Gastrocnemius medialis (tissue), 4 donors: ENCODE results near the gene MAPK11. TPM values are rescaled to one million over a fixed set of nuclear protein-coding genes. Genes with fewer than 3 reads are reported as not detected.

Source experiments
- ATAC-seq, 2 donors: fragments of 150-250 bp; one replicate each; pipeline ENCODE4 v1.9.1; 2016
- DNase-seq, 2 donors: peaks; one replicate each; pipeline ENCODE4 v3.0.0-alpha.2; 2019
- H3K27ac ChIP-seq, 4 donors: fragments of 200-600 bp; sonication (generic); 1 replicate in 1 of 4; 2 replicates in 3 of 4; pipeline ENCODE4 v1.5.1; 2016 to 2018; ENCODE audit warnings: mild to moderate bottlenecking in 2 of 4, moderate library complexity in 1 of 4
- H3K27me3 ChIP-seq, 3 donors: fragments of 200-600 bp; sonication (generic) in 2 of 3; 1 replicate in 1 of 3; 2 replicates in 2 of 3; pipeline versions ENCODE4 v1.5.1 to v1.6.0; 2016 to 2019; ENCODE audit warnings: mild to moderate bottlenecking in 1 of 3, moderate library complexity in 1 of 3
- H3K36me3 ChIP-seq, 2 donors: fragments of 200-600 bp; sonication (generic) in 1 of 2; one replicate each; pipeline ENCODE4 v1.5.1; 2017 to 2018
- H3K4me1 ChIP-seq, 2 donors: fragments of 200-600 bp; sonication (generic) in 1 of 2; one replicate each; pipeline ENCODE4 v1.5.1; 2016 to 2017; ENCODE audit warnings: mild to moderate bottlenecking in 2 of 2
- H3K4me3 ChIP-seq, 4 donors: fragments of 200-600 bp; sonication (generic) in 3 of 4; 1 replicate in 1 of 4; 2 replicates in 3 of 4; pipeline ENCODE4 v1.5.1; 2016 to 2019; ENCODE audit warnings: mild to moderate bottlenecking in 2 of 4
- H3K9me3 ChIP-seq, 3 donors: fragments of 200-600 bp; sonication (generic) in 2 of 3; 1 replicate in 1 of 3; 2 replicates in 2 of 3; pipeline ENCODE4 v1.5.1; 2016 to 2019
- POLR2A ChIP-seq, 2 donors: fragments of 450-650 bp; IDR thresholded peaks; one replicate each; pipeline ENCODE4 v1.6.1; 2017; ENCODE audit warnings: antibody characterized with exemption in 2 of 2, mild to moderate bottlenecking in 2 of 2, moderate library complexity in 2 of 2
- in situ Hi-C, 4 donors: fragments of 200-750 bp; cut with MboI; loops; one replicate each; pipeline versions ENCODE4 v1.15.0 to v1.8.0; 2017; ENCODE audit warnings: low sequenced_read_pairs in 4 of 4
- intact Hi-C: fragments of 100-400 bp; cut with DNase I; formaldehyde crosslinking; loops from one replicate; pipeline ENCODE4 v1.15.1; 2023; ENCODE audit warnings: low total_unique reads
- total RNA-seq, 4 donors: library from RNA; depleted of rRNA; stranded (reverse); fragments of >200 nt; gene quantifications; one replicate each; pipeline versions ENCODE4 v1.1.0 to v1.2.3, GENCODE V29; 2016
- TF ChIP-seq, protein P1 (sequence below), 5 experiments: fragments of 450-650 bp in 3 of 5; fragments of 200-600 bp in 2 of 5; sonication (generic) in 2 of 5; IDR thresholded peaks in 4 of 5; conservative IDR thresholded peaks in 1 of 5; 1 replicate in 4 of 5; 2 replicates in 1 of 5; pipeline ENCODE4 v1.5.1; 2016 to 2019; ENCODE audit warnings: antibody characterized with exemption in 5 of 5, mild to moderate bottlenecking in 3 of 5, moderate library complexity in 3 of 5

MAPK11 gene
- total RNA-seq, 4 donors from 2014 or later = 1.8 to 4.2 (median 3.4) TPM

GRCh38 chr22:50305393-50305922 is 35.3 kb upstream of the MAPK11 start:
- Histone ChIP-seq H3K27ac (peak overlapping the region; percentile 51 to 75 (median 60)), H3K36me3 (no peaks in the 10 kb centered on the region), H3K27me3 (peaks cover 0 to 5% (median 4%) of the 10 kb centered on the region in 3 donors), H3K4me1 (peaks cover 16 to 34% of the 10 kb centered on the region in 2 donors), H3K4me3 (peak overlapping the region in 3 of 4 donors; percentile 59 to 64 (median 59)), H3K9me3 (no peaks in the 10 kb centered on the region)
- in situ Hi-C loops = no loop called here
- ATAC-seq = no peak
- DNase-seq = no peak
- intact Hi-C loops = no loop called here
- no peak for TF ChIP-seq POLR2A (IDR thresholded peaks at IDR 0.05)
- TF ChIP-seq, protein P1, sequence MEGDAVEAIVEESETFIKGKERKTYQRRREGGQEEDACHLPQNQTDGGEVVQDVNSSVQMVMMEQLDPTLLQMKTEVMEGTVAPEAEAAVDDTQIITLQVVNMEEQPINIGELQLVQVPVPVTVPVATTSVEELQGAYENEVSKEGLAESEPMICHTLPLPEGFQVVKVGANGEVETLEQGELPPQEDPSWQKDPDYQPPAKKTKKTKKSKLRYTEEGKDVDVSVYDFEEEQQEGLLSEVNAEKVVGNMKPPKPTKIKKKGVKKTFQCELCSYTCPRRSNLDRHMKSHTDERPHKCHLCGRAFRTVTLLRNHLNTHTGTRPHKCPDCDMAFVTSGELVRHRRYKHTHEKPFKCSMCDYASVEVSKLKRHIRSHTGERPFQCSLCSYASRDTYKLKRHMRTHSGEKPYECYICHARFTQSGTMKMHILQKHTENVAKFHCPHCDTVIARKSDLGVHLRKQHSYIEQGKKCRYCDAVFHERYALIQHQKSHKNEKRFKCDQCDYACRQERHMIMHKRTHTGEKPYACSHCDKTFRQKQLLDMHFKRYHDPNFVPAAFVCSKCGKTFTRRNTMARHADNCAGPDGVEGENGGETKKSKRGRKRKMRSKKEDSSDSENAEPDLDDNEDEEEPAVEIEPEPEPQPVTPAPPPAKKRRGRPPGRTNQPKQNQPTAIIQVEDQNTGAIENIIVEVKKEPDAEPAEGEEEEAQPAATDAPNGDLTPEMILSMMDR (IDR thresholded peaks at IDR 0.05 in 4 of 5, conservative IDR thresholded peaks at IDR 0.05 in 1 of 5) = no peak

- TF ChIP-seq, protein P1 (IDR thresholded peaks at IDR 0.05 in 4 of 5, conservative IDR thresholded peaks at IDR 0.05 in 1 of 5) = no peak
- no peak for TF ChIP-seq POLR2A (IDR thresholded peaks at IDR 0.05)
- Histone ChIP-seq H3K27ac (peak overlapping the region in 3 of 4 donors; percentile 51 to 75 (median 58)), H3K27me3 (peaks cover 0 to 5% (median 4%) of the 10 kb centered on the region in 3 donors), H3K9me3 (no peaks in the 10 kb centered on the region), H3K4me1 (peaks cover 16 to 34% of the 10 kb centered on the region in 2 donors), H3K36me3 (no peaks in the 10 kb centered on the region), H3K4me3 (peak overlapping the region in 2 of 4 donors; percentile 59)
- in situ Hi-C loops (no loop called here), intact Hi-C loops (no loop called here)
- DNase-seq (peak in 1 of 2 donors; percentile 35), ATAC-seq (no peak)
Observed at GRCh38 chr22:50304528-50305392, 34.6 kb upstream of the MAPK11 start.

GRCh38 chr22:50303848-50304527 is 33.8 kb upstream of the MAPK11 start:
- intact Hi-C loops (no loop called here), in situ Hi-C loops (no loop called here)
- no peak for ATAC-seq
- Histone ChIP-seq H3K9me3 (no peaks in the 10 kb centered on the region), H3K4me3 (no peak overlapping the region), H3K4me1 (peaks cover 16 to 37% of the 10 kb centered on the region in 2 donors), H3K27me3 (peaks cover 0 to 5% (median 4%) of the 10 kb centered on the region in 3 donors), H3K27ac (peak overlapping the region in 1 of 4 donors; percentile 34), H3K36me3 (no peaks in the 10 kb centered on the region)
- TF ChIP-seq POLR2A (IDR thresholded peaks at IDR 0.05) = no peak
- DNase-seq = peak in 1 of 2 donors; percentile 24

DNA sequence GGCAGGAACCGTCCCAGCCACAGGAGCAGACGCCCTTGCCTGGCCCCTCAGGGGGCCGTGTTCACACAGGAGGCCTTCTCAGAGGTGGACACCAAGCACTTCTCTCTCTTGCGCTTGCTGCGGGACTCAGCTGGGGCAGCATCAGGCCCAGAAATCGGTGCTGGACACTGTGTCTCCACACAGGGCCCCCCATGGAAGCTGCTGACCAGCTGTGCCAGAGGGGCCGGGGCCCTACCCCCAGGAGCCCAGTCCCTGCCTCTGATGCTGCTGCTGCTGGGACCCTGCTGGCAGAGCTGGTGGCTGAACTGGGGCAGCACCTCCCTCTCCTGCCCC is 33.3 kb upstream of the MAPK11 start:
- in situ Hi-C loops = no loop called here
- ATAC-seq (no peak), DNase-seq (no peak)
- H3K9me3 ChIP-seq = no peaks in the 10 kb centered on the region
- peak overlapping the region in 1 of 4 donors; percentile 34 for H3K27ac ChIP-seq
- H3K27me3 ChIP-seq = peaks cover 0 to 5% (median 4%) of the 10 kb centered on the region in 3 donors
- H3K36me3 ChIP-seq = no peaks in the 10 kb centered on the region
- H3K4me1 ChIP-seq = peaks cover 16 to 37% of the 10 kb centered on the region in 2 donors
- intact Hi-C loops = no loop called here
- TF ChIP-seq POLR2A (IDR thresholded peaks at IDR 0.05) = no peak
- TF ChIP-seq, protein P1 (IDR thresholded peaks at IDR 0.05 in 4 of 5, conservative IDR thresholded peaks at IDR 0.05 in 1 of 5) = no peak
- H3K4me3 ChIP-seq = no peak overlapping the region

DNA sequence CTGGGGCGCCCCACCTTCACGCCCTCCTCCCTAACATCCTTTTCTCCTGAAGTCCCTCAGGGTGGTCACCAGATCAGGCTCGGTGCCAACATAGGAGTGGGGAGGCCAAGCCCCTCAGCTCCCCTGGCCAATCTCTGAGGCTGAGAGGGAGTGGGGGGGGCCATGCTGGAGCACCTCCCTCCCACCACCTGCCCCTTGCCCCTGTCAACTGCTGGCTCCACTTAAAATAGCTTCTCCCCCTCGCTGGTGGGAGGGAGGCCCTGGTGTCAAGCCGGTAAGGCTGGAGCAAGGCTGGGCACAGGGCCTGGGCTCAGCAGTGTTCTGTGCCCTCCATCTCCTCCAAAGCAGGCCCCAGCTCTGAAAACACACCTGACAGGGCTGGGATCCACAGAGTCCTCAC is 32.4 kb upstream of the MAPK11 start:
- TF ChIP-seq, protein P1 (IDR thresholded peaks at IDR 0.05 in 4 of 5, conservative IDR thresholded peaks at IDR 0.05 in 1 of 5) = no peak
- no peak for TF ChIP-seq POLR2A (IDR thresholded peaks at IDR 0.05)
- intact Hi-C loops (no loop called here), in situ Hi-C loops (no loop called here)
- DNase-seq (no peak), ATAC-seq (no peak)
- Histone ChIP-seq H3K4me1 (peaks cover 16 to 37% of the 10 kb centered on the region in 2 donors), H3K4me3 (no peak overlapping the region), H3K27me3 (peaks cover 0 to 5% (median 4%) of the 10 kb centered on the region in 3 donors), H3K36me3 (no peaks in the 10 kb centered on the region), H3K27ac (no peak overlapping the region), H3K9me3 (no peaks in the 10 kb centered on the region)
